Nucleus accumbens (tissue), 56 donors: Measurements from ENCODE around the gene TM4SF5.

ENCODE experiments used
- DNase-seq, 56 donors: peaks; one replicate each; lab custom pipeline; 2025; lab: John Stamatoyannopoulos, UW

Gene TM4SF5, protein sequence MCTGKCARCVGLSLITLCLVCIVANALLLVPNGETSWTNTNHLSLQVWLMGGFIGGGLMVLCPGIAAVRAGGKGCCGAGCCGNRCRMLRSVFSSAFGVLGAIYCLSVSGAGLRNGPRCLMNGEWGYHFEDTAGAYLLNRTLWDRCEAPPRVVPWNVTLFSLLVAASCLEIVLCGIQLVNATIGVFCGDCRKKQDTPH

DNA sequence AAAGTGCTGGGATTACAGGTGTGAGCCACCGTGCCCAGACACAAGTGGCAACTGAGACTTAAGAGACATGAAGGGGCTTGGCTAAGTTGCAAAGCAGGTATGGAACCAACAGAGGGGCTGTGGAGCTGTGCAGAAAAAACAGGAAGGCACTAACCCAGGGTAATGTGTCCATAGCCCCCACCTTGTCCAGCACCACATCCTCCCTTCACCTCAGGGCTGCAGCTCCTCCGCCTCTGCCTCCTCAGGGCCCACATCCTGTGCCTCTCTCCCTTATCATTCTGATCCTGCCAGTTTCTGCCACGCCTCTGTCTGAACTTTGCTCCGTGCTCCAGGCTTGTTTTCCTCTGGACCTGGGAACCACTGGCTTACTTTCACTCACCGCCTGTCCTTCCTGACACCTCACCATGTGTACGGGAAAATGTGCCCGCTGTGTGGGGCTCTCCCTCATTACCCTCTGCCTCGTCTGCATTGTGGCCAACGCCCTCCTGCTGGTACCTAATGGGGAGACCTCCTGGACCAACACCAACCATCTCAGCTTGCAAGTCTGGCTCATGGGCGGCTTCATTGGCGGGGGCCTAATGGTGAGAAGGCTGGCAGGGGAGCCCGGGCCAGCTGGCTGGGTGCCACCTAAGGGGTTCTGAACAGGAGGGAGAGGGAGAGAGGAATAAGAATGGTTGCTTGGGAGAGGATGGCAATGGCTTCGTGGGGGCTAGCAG, at the start of gene TM4SF5:
TM4SF5 (plus strand) TSS at position 368 of the 716 bp plus-strand sequence; CDS start at position 405, 37 bp downstream.
- no peak for DNase-seq

DNA sequence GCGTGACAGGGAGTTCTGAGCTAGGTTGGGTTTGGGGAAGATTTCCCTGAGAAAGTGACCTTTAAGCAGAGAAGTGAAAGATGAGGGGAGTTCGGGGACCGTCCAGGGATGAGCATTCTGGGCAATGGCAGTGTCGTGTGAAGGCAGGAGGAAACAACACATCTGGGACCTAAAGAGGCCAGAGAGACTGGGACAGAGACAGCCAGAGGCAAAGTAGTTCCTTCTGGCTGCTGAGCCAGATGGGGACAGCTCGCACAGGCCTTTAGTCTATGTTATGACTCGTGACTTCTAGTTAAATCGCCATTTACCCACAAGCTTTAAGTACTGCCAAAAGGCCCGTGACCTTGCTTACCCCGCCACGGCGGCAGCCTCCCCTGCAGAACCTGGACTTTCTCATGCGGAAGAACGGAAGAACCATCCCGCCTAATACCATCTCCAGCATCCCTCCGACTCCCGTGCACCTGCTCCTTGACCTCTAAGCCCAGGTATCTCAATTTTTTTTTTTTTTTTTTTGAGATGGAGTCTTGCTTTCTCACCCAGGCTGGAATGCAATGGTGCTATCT, 48.9 kb upstream of the TM4SF5 start:
- no peak for DNase-seq

DNA sequence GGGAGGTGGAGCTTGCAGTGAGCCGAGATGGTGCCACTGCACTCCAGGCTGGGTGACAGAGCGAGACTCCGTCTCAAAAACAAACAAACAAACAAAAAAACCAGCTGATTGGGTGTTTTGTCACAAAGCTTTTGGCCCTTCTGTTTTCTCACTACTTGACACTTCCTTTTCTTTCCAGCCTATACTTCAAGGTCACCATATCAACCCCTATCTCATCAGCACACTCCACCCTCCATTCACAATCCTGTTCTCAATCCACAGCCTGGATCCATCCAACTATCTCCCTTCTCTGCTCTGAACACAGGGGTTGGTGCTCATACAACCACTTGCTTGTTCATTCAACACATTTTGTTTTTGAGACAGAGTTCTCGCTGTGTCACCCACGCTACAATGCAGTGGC, 47.0 kb upstream of the TM4SF5 start:
- no peak for DNase-seq

DNA sequence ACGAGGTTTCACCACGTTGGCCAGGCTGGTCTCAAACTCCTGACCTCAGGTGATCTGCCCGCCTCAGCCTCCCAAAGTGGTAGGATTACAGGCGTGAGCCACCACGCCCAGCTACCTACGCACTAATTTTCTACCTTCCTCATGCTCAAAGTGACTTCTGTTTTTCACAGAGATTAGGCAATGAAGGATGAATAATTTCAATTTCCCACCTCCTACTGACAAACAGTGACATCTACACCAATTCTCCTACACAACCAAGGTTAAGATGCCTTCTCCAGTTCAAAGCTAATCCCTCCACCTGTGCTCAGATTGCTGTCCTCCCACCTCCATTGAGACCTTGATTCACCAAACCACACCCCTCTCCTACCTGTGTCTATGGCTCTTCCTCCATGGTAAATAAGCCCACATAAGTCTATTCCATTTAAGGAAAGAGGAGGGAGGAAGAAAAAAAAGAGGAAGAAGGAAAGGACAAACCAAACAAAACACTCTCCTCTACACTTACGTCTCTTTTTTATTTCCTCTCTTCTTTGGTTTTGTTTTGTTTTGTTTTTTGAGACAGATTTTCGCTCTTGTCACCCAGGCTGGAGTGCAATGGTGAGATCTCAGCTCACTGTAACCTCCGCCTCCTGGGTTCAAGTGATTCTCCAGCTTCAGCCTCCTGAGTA, 45.9 kb upstream of the TM4SF5 start:
- DNase-seq: peak in 1 of 56 donors; percentile 15

DNA sequence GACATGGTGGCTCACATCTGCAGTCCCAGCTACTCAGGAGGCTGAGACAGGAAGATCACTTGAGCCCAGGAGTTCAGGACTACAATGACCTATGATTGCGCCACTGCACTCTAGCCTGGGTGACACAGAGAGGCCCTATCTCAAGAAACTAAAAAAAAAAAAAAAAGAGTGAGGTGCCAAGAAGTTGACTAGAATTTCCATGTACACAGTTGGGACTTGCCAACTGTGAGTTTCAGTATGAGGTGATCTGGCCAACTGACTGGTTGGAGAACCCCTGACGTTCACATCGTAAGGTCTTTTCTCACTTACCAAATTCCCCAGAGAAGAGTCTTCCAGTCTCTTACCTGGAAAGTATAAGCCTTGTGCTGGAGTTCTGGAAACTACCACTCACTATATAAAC, 43.6 kb upstream of the TM4SF5 start:
- no peak for DNase-seq

DNA sequence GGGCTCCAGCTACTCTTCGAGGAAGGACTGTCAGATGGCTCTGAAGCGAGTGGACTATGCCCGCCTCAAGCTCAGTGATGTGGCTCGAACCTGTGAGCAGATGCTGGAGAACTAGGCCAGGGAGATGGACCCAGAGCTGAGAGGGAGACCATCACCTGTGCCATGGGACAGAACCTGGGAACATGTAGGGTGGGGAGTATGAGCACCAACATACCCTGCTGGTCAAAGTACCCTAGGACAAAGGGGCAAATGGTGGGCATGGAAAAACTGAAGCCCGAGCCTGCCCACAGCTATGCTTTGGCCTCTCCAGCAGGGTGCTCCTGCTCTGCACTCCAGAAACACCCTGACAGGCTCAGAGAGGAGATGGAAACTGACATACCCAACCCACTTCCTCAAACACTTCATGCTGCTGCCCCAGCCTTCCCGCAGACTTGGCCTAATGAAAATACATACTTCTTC, 38.6 kb upstream of the TM4SF5 start:
- DNase-seq: peak in 1 of 56 donors; percentile 14

DNA sequence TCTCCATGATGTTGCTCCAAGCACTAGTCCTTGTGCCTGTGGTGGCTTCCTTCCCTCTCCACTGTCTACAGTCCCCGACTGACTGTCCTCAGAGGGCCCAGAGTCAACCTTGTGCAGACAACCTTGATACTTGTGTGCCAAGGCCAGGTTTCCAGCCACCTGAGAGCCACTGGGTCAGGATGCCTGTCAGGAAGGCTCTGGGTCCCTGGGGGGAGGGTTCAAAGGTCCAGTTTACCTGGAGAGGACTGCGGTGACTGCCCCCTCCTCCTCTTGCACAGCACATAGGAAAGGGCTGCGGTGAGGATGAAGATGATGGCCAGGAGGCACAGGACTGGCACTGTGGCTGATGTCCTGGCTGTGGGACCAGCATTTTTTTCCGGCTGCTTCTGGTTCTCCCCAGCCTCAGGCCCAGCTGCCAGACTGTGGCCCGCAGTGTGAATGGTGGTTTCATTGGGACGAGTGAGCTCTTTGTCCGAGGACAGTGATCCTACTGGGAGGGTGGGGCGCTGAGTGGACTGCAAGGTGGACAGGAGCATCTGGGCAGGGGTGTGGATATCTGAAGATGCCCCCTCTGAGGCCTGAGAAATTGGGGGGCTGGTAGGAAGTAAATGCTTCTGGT, 36.7 kb upstream of the TM4SF5 start:
- no peak for DNase-seq

DNA sequence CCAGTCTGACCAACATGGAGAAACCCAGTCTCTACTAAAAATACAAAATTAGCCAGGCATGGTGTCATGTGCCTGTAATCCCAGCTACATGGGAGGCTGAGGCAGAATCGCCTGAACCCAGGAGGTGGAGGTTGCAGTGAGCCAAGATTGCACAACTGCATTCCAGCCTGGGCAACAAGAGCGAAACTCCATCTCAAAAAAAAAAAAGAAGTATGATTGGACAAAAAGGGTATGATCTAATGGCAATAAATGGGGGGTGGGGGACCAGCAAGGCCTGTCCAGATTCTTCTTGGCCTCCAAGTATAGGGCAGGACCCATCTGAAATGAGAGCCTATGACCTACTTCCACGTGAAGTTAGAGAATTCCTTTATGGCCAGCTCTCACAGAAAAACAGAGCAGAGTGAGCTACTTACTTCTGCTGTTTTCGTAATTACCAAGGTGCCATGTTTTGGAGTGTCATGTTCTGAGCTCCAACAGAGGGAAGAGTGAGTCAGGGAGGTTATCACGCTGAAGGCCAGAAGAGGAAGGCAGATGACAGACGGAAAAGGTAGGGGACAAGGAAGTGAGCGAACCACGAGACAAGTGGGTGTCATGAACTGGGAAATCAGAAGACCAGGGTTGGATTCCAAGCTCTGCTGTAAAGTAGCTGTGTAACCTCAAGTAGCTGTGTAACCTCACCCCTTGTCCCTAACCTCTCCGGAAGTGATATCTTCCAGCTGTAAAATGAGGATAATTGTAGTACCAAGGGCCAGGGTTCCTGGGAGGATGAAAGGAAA, 35.6 kb upstream of the TM4SF5 start:
- peak in 4 of 56 donors; percentile 4 to 33 (median 14) for DNase-seq

DNA sequence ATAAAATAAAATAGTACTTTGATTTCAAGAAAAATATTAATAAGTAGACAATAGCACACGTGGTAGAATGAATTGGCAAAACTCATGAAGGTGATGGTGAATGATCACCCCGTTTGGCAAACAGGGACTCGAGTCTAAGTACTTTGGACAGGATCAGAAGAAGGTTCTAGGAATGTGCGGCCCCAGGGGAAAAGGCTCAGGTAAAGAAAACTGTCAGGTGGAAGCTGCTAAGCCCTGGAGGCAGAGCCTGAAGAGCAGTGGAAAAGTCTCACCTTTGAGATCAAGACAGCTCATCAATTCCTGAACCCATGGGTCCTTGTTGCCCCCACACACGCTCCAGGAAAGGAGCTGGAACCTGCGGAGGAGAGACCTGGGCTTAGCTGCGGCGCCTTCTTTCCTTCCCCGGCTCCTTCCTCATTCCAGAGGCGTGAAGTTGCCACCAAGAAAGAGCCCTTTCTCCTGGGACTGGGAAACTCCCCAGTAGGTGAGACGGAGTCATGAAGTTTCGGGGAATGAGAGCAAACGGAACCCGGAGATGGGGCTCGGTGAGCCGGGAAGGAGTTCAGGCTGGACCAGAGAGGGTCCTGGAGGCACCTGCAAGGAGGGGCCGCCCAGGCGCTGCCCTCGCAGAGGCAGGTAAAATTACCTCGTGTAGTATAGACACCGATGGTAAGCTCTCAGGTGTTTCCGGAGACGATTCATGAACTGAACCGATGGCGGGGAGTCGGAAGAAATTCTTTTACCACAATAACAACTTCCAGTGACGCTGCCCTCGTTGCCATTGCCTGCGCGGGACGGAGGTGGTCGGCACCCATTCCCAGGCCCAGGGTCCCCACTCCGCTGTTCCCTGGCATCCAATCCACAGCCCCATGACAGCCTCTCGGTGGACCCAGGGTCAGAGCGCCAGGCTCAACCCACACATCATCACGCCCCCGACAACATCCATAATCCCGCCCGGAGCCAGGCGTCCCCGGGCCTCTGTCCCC, 33.3 kb upstream of the TM4SF5 start:
- no peak for DNase-seq

DNA sequence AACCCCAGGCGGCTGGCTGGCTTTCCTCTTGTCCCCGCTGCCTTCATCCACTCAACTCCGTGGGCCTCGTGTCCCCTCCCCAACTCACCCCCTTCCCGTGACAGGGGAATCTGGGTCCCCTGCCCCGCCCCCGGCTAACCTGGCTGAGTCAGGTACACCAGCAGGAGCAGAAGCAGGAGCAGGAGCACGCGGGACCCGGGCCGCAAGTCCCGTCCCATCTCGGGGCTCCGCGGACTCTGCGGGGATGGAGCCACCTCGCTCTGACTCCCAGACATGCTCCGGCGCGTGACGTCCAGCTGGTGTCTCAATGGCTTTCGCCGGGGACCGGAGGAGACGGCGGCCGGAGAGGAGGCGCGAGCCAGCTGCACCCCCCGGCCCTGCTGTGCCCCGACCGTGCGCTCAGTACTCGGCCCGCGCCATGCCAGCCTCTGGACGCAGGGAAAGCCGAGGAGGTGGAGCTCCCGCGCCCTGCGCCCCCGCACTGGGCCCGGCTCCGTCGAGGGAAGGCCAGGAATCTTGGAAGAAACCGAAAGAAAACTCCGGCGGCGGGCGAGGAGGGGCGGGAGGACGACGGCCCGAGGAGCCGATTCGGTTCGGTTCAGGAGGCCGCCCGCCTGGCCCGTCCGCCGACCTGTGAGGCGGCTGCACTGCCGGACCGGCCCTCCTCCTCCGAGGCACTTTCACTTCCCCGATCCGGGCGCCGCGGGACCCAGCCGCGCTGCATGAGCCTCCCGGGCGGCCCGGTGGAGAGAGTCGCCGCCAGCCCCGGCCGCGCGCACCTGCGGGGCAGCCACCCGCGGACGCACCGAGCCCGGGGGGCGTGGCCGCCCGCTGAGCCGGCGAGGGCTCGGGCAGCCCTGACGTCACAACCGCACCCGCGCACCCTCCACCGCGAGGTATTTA, 32.3 kb upstream of the TM4SF5 start, which contains the start of the genes CXCL16 and ZMYND15:
CXCL16 (minus strand) TSS at position 807 of the 903 bp plus-strand sequence; CDS start at position 218, 589 bp downstream.
ZMYND15 (plus strand) TSS at position 712 of the 903 bp plus-strand sequence. CDS start 716 bp downstream, outside the sequence.
- DNase-seq: peak in 12 of 56 donors; percentile 12 to 54 (median 26)

DNA sequence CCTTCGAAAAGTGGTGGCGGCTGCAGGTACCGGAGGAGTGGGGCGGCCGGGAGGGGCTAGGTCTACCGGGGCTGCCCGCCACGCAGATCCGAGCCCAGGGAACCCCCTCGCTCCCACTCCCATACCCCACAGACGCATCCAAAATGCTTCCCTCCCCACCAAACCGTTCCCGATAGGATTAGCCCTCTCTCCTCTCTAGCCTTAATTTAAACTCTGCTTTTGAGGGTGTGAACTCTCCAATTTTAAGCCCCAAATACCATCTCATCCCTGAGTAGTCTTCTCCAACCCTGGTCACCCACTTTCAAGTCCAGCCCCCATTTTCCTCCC, 31.7 kb upstream of the TM4SF5 start:
- no peak for DNase-seq

DNA sequence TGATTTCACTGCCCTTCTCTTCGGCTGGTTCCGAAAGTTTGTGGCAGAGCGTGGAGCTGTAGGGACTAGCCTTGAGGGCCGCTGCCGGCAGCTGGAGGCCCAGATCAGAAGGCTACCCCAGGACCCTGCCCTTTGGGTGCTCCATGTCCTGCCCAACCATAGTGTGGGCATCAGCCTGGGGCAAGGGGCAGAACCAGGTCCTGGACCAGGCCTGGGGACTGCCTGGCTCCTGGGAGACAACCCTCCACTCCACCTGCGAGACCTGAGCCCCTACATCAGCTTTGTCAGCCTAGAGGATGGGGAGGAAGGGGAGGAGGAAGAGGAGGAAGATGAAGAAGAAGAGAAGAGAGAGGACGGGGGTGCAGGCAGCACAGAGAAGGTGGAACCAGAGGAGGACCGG, 31.1 kb upstream of the TM4SF5 start:
- no peak for DNase-seq

DNA sequence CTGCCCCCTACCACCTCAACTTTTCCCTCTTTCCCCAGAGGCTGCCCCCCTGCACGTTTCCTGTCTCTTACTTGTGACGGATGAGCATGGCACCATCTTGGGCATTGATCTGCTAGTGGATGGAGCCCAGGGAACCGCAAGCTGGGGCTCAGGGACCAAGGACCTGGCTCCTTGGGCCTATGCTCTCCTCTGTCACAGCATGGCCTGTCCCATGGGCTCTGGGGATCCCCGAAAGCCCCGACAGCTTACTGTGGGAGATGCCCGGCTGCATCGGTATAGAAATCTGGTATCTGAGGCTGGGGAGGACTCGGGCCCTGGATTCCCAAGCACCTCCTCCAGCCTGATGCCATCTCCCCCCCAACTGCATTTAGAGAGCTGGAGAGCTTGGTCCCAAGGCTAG, 30.1 kb upstream of the TM4SF5 start:
- DNase-seq: no peak

DNA sequence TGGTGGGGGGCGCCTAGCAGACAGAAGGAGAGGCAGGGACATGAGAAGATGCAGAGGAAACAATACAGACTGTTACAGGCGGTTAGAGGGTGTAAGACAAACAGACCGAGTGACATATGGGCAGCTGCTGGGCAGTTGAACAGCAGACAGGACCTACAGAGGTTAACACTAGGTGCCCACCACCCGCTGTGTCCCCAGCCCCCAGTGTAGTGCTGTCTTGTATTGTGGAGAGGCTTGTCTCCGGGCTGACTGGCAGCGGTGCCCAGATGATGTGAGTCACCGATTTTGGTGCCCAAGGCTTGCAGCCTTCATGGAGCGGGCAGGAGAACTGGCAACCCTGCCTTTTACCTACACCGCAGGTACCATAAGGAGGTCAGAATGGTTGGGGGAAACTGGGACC, 29.6 kb upstream of the TM4SF5 start:
- no peak for DNase-seq

DNA sequence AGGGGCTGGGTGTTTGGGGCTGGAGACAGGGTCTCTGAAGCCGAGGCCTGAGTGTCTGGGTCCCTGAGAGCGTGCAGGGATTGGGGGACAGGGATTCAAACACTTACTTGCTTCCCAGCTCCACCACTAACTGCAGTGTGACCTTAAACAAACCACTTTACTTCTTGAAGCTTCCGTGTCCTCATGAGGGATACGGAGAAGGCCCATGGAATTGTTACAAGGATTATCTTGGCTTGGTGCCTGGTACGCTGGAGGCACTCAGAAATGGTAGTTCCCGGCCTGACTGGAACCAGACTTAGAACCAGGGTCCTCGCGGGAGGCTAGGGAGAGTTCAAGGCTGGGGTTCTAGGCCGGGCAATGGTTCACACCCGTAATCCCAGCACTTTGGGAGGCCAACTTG, 29.1 kb upstream of the TM4SF5 start:
- no peak for DNase-seq

DNA sequence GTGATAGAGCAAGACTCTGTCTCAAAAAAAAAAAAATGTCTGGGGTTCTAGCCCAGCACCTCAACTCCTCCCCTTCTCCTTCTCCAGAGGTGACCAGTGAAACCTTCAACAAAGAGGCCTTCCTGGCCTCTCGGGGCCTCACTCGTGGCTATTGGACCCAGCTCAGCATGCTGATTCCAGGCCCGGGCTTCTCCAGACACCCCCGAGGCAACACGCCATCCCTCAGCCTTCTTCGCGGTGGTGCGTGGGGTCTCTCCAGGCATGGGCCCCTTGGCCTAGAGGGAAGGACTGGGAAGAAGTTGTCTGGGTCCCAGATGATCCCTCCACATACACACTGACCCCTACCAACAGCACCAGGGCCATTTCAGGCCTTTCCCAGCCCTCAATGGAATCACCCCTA, 28.5 kb upstream of the TM4SF5 start:
- DNase-seq: no peak

DNA sequence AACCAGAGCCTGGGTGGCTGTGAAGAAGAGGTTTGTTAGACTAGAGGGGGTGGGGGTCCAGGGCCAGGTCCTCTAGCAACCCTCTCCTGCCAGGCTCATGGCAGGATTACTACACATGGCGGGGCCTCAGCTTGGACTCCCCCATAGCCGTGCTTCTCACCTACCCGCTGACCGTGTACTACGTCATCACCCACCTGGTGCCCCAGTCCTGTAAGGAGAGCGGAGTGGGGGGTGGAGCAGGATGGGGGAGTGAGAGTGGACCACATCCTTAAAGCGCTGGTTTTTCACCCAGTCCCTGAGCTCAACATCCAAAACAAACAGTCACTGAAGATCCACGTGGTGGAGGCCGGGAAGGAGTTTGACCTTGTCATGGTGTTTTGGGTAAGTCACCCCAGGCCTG, 27.8 kb upstream of the TM4SF5 start:
- no peak for DNase-seq
